Fibroblast of lung (primary cell): ENCODE results near the gene TARBP1. TPM values are rescaled to one million over a fixed set of nuclear protein-coding genes. Genes with fewer than 3 reads are reported as not detected.
A peak's percentile ranks its signal among the peaks of the same experiment; 100 is the strongest.
"Not testable (repeated sequence)": the region's sequence is repeated elsewhere in the genome, so short reads cannot be mapped to it uniquely, and the experiment has no call there.

ENCODE experiments used
- DNase-seq, 2 donors: peaks; one replicate each; pipeline versions ENCODE4 v3.0.0 to v3.0.0-alpha.2; 2010; ENCODE audit warnings: low read depth in 2 of 2
- H2AFZ ChIP-seq: 2 replicates; pipeline ENCODE4 v1.5.1; 2012; ENCODE audit warnings: low read length, control low read depth, inconsistent platforms
- H3K27ac ChIP-seq: 2 replicates; pipeline ENCODE4 v1.5.1; 2011; ENCODE audit warnings: low read length, control low read depth; ENCODE audit not compliant: insufficient read depth
- H3K27me3 ChIP-seq: 2 replicates; pipeline ENCODE4 v1.5.1; 2011; ENCODE audit warnings: mild to moderate bottlenecking, low read length; ENCODE audit not compliant: control insufficient read depth, insufficient read depth
- H3K36me3 ChIP-seq: 2 replicates; pipeline ENCODE4 v1.5.1; 2011; ENCODE audit warnings: low read length; ENCODE audit not compliant: control insufficient read depth, insufficient read depth
- H3K4me1 ChIP-seq: 2 replicates; pipeline ENCODE4 v1.5.1; 2011; ENCODE audit warnings: low read length; ENCODE audit not compliant: control insufficient read depth, insufficient read depth; ENCODE audit errors: extremely low read depth
- H3K4me2 ChIP-seq: 2 replicates; pipeline ENCODE4 v1.5.1; 2011; ENCODE audit warnings: low read length, control low read depth; ENCODE audit not compliant: insufficient read depth; ENCODE audit errors: extremely low read depth
- H3K4me3 ChIP-seq, 4 experiments: fragments of 200-600 bp in 1 of 4; sonication (generic) in 1 of 4; replicated peaks in 1 of 4; 2 replicates each; pipeline ENCODE4 v1.5.1; 2011 to 2016; ENCODE audit warnings: low read length in 4 of 4, low read depth in 3 of 4, mild to moderate bottlenecking in 3 of 4, control low read depth in 2 of 4, inconsistent platforms in 1 of 4, mixed read lengths in 1 of 4; ENCODE audit not compliant: insufficient read depth in 1 of 4; ENCODE audit errors: control extremely low read depth in 1 of 4
- H3K79me2 ChIP-seq: 2 replicates; pipeline ENCODE4 v1.5.1; 2012; ENCODE audit warnings: mild to moderate bottlenecking, low read length, inconsistent platforms; ENCODE audit not compliant: control insufficient read depth, insufficient read depth
- H3K9ac ChIP-seq: 2 replicates; pipeline ENCODE4 v1.5.1; 2011; ENCODE audit warnings: mild to moderate bottlenecking, low read length, control low read depth; ENCODE audit not compliant: insufficient read depth
- H3K9me3 ChIP-seq: 2 replicates; pipeline ENCODE4 v1.5.1; 2012; ENCODE audit warnings: low read depth, low read length; ENCODE audit not compliant: control insufficient read depth, insufficient read depth
- H4K20me1 ChIP-seq: 2 replicates; pipeline ENCODE4 v1.5.1; 2011; ENCODE audit warnings: low read length; ENCODE audit not compliant: control insufficient read depth, insufficient read depth; ENCODE audit errors: extremely low read depth
- EZH2 ChIP-seq: IDR thresholded peaks from 2 replicates; pipeline ENCODE4 v1.5.1; 2012; ENCODE audit warnings: low read length, control low read depth, mild to moderate bottlenecking; ENCODE audit errors: missing control alignments
- polyA plus RNA-seq, 2 donors: library from polyadenylated mRNA; depleted of rRNA in 1 of 2; stranded (reverse) in 1 of 2; unstranded in 1 of 2; fragments of >200 nt; gene quantifications; 2 replicates each; pipeline ENCODE4 v1.2.1, GENCODE V29; 2011 to 2012; ENCODE audit warnings: missing spikeins in 1 of 2
- total RNA-seq: library from RNA; depleted of rRNA; stranded (reverse); fragments of >200 nt; gene quantifications from 2 replicates; pipeline ENCODE4 v1.2.1, GENCODE V29; 2014
- TF ChIP-seq, protein P1 (sequence below), 2 donors: IDR thresholded peaks in 1 of 2; conservative IDR thresholded peaks in 1 of 2; 1 replicate in 1 of 2; 2 replicates in 1 of 2; pipeline ENCODE4 v1.5.1; 2011 to 2012; ENCODE audit warnings: low read length in 2 of 2, control low read depth in 1 of 2, inconsistent platforms in 1 of 2, low read depth in 1 of 2, mild to moderate bottlenecking in 1 of 2

TARBP1 gene
- total and polyA plus RNA-seq, 2 donors (not counting 1 experiment from before 2014, with no cell fraction given): 11.6 to 20.6 TPM

- TF ChIP-seq, protein P1, sequence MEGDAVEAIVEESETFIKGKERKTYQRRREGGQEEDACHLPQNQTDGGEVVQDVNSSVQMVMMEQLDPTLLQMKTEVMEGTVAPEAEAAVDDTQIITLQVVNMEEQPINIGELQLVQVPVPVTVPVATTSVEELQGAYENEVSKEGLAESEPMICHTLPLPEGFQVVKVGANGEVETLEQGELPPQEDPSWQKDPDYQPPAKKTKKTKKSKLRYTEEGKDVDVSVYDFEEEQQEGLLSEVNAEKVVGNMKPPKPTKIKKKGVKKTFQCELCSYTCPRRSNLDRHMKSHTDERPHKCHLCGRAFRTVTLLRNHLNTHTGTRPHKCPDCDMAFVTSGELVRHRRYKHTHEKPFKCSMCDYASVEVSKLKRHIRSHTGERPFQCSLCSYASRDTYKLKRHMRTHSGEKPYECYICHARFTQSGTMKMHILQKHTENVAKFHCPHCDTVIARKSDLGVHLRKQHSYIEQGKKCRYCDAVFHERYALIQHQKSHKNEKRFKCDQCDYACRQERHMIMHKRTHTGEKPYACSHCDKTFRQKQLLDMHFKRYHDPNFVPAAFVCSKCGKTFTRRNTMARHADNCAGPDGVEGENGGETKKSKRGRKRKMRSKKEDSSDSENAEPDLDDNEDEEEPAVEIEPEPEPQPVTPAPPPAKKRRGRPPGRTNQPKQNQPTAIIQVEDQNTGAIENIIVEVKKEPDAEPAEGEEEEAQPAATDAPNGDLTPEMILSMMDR (conservative IDR thresholded peaks at IDR 0.05 in 1 of 2, IDR thresholded peaks at IDR 0.05 in 1 of 2; ENCODE audit: low read depth in 1 of 2, low read length in 2 of 2): no peak
- TF ChIP-seq EZH2: no peak
- Histone ChIP-seq H3K4me2 (no peak overlapping the region), H3K4me3 (no peak overlapping the region), H3K27ac (no peak overlapping the region), H4K20me1 (no peaks in the 10 kb centered on the region), H3K36me3 (no peaks in the 10 kb centered on the region), H3K79me2 (no peaks in the 10 kb centered on the region), H2AFZ (no peak overlapping the region), H3K4me1 (no peaks in the 10 kb centered on the region), H3K9me3 (no peaks in the 10 kb centered on the region), H3K27me3 (no peaks in the 10 kb centered on the region), H3K9ac (no peak overlapping the region)
- no peak for DNase-seq
Observed at GRCh38 chr1:234401658-234402057, 77.3 kb downstream of the TARBP1 start.

DNA sequence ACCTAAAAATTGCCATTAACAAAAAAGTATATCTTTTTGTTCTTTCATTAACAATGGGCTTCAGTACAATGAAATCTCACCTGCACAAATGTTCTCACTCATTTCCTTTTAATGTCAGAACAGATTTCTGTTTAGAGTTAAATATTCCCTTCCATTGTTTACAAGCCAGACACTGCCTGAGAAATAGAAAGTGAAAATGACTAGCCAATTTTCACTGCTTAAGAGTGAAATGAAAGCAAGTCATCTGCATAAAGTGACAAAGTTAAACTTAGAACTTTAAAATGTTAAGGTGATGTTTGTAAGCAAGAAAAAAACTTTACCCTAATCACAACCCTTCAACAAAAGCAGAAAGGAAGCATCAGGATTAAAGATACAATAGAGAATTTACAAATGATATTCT is 78.2 kb downstream of the TARBP1 start:
- DNase-seq: no peak
- Histone ChIP-seq H3K27me3 (no peaks in the 10 kb centered on the region), H2AFZ (no peak overlapping the region), H3K79me2 (no peaks in the 10 kb centered on the region), H3K36me3 (no peaks in the 10 kb centered on the region), H3K9me3 (no peaks in the 10 kb centered on the region), H3K9ac (no peak overlapping the region), H3K4me2 (peak overlapping the region; percentile 20), H3K4me1 (no peaks in the 10 kb centered on the region), H3K4me3 (no peak overlapping the region), H3K27ac (no peak overlapping the region), H4K20me1 (no peaks in the 10 kb centered on the region)
- TF ChIP-seq EZH2: no peak
- TF ChIP-seq, protein P1 (conservative IDR thresholded peaks at IDR 0.05 in 1 of 2, IDR thresholded peaks at IDR 0.05 in 1 of 2; ENCODE audit: low read depth in 1 of 2, low read length in 2 of 2): no peak

GRCh38 chr1:234399515-234399914 is 79.5 kb downstream of the TARBP1 start:
- H3K9ac ChIP-seq, H2AFZ ChIP-seq, H3K9me3 ChIP-seq, H3K4me1 ChIP-seq, H3K27me3 ChIP-seq, H3K27ac ChIP-seq, DNase-seq, H3K79me2 ChIP-seq, H3K4me2 ChIP-seq, H3K36me3 ChIP-seq, H4K20me1 ChIP-seq, H3K4me3 ChIP-seq: not testable (repeated sequence)
